ENCODE measurements around the gene TMEM253. TPM values are rescaled to one million over a fixed set of nuclear protein-coding genes. Genes with fewer than 3 reads are reported as not detected.
A peak's percentile ranks its signal among the peaks of the same experiment; 100 is the strongest.

Gene TMEM253
- total RNA-seq, 1 donor from 2014 or later = 1.1 TPM

DNA sequence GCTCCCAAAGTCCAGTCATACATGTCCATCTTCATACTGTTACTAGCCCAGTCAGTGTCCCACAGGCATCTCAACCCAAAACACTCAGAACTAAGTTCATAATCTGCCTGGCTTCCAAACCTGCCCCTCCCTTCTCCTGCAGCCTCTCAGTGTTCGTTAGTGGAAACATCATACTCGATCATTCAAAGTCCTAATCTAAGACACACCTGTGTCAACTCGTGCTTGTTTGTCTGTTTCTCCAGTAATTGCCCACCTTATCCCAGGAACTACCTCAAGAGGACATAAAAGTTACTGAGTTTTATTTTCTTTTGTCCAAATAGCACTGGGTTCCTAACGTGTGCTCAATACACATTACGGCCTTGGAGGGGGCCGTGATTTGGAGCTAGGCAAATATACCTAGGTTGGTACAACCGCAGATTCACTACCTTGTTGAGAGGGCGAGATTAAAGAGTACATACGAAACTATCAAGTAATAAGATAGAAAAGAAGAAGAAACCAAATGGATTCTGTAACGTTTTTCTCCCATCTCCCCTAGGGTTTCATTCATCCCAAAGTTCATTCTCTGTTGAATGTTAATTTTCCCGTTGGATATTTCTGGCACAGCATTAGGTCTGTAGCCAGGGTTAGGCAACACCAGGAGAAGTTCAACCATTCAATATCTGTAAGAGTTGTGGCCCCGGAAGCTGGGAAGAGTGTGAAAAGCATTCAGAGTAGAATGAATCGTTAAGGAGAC is 40.1 kb upstream of the TMEM253 start:
- no peaks in the 10 kb centered on the region for H3K9me3 Mint-ChIP-seq (ENCODE audit: low read depth)
- H3K27me3 Mint-ChIP-seq = peaks cover 6% of the 10 kb centered on the region
- H3K4me3 Mint-ChIP-seq (ENCODE audit: low read depth) = peak overlapping the region; percentile 8
- TF ChIP-seq, protein P1, sequence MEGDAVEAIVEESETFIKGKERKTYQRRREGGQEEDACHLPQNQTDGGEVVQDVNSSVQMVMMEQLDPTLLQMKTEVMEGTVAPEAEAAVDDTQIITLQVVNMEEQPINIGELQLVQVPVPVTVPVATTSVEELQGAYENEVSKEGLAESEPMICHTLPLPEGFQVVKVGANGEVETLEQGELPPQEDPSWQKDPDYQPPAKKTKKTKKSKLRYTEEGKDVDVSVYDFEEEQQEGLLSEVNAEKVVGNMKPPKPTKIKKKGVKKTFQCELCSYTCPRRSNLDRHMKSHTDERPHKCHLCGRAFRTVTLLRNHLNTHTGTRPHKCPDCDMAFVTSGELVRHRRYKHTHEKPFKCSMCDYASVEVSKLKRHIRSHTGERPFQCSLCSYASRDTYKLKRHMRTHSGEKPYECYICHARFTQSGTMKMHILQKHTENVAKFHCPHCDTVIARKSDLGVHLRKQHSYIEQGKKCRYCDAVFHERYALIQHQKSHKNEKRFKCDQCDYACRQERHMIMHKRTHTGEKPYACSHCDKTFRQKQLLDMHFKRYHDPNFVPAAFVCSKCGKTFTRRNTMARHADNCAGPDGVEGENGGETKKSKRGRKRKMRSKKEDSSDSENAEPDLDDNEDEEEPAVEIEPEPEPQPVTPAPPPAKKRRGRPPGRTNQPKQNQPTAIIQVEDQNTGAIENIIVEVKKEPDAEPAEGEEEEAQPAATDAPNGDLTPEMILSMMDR (IDR thresholded peaks at IDR 0.05; ENCODE audit: unreplicated experiment) = no peak
- H3K4me1 Mint-ChIP-seq (ENCODE audit: low read depth) = peaks cover 30% of the 10 kb centered on the region
- no peak for DNase-seq (ENCODE audit: low spot score, unreplicated experiment)
- no peaks in the 10 kb centered on the region for H3K36me3 Mint-ChIP-seq (ENCODE audit: insufficient read depth)
- H3K27ac Mint-ChIP-seq = peak overlapping the region; percentile 31

DNA sequence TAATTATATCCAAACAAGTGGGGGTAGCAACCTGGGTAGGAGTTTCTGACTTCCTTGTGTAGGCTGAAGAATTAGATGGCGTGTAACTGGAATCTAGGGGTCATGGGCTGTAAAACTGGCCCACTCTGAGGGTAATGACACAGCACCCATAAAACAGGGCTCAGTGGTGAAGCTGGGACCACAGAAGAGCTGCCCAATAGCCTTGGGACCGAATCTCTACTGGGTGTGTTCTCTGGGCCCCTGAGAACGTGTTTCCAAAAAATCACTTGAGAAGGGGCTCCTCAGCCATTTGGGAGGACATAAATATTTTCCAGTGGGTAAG is 39.6 kb upstream of the TMEM253 start:
- TF ChIP-seq, protein P1 (IDR thresholded peaks at IDR 0.05; ENCODE audit: unreplicated experiment) = no peak
- H3K27ac Mint-ChIP-seq = no peak overlapping the region
- DNase-seq (ENCODE audit: low spot score, unreplicated experiment) = no peak
- no peak overlapping the region for H3K4me3 Mint-ChIP-seq (ENCODE audit: low read depth)
- H3K4me1 Mint-ChIP-seq (ENCODE audit: low read depth) = peaks cover 27% of the 10 kb centered on the region
- H3K36me3 Mint-ChIP-seq (ENCODE audit: insufficient read depth) = no peaks in the 10 kb centered on the region
- H3K27me3 Mint-ChIP-seq = peaks cover 9% of the 10 kb centered on the region
- H3K9me3 Mint-ChIP-seq (ENCODE audit: low read depth) = no peaks in the 10 kb centered on the region

DNA sequence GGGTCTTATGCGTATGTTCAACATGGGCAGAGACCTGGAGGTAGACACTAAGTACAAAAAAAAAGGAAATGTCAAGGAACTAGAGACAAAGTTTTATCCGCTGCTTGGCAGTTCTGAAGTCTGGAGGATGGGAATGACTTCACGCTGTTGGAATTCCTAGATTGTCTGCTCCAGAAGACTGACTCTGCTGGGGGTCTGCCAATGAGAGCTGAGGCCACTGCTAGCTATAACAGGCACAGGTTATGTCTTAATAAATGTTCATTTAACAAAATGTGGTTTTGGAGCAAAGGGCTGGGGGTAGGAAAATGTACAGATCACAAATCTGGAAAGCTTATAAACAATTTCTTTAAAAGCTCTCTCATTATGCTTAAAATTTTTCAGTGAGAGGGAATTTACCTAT is 37.4 kb upstream of the TMEM253 start:
- H3K4me1 Mint-ChIP-seq (ENCODE audit: low read depth) = peaks cover 27% of the 10 kb centered on the region
- no peaks in the 10 kb centered on the region for H3K9me3 Mint-ChIP-seq (ENCODE audit: low read depth)
- DNase-seq (ENCODE audit: low spot score, unreplicated experiment) = no peak
- peaks cover 15% of the 10 kb centered on the region for H3K27me3 Mint-ChIP-seq
- TF ChIP-seq, protein P1 (IDR thresholded peaks at IDR 0.05; ENCODE audit: unreplicated experiment) = no peak
- peak overlapping the region; percentile 84 for H3K27ac Mint-ChIP-seq
- H3K36me3 Mint-ChIP-seq (ENCODE audit: insufficient read depth) = no peaks in the 10 kb centered on the region
- H3K4me3 Mint-ChIP-seq (ENCODE audit: low read depth) = no peak overlapping the region

DNA sequence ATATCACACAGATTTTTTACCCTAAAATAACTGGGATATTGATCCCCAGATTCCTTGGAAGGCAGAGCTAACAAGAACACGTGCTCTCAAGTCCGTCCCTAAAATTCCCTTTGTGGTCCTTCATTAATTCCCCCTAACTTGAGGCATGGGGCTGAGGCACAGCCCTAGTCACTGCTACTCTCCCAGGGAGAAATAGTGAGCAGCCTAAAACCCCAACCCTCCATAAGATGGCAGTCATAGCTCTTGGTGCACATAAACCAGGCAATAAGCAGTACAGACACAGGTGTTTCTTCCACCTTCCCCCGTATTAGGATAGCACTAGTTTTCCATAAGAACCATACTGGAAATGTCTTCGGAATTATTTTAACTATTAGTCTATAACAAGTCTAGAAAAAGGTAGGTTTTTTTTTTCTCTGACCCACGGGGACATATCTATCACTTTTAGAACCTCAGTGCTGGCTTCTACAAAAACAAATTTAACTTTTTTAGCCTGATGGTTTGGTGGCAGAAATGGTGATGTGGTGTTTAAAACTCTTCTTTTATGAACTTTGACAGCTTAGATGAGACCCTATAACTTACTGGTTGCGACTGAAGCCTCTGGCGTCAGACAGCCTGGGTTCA is 33.9 kb upstream of the TMEM253 start:
- DNase-seq (ENCODE audit: low spot score, unreplicated experiment) = no peak
- TF ChIP-seq, protein P1 (IDR thresholded peaks at IDR 0.05; ENCODE audit: unreplicated experiment) = no peak
- no peak overlapping the region for H3K4me3 Mint-ChIP-seq (ENCODE audit: low read depth)
- no peaks in the 10 kb centered on the region for H3K36me3 Mint-ChIP-seq (ENCODE audit: insufficient read depth)
- peaks cover 28% of the 10 kb centered on the region for H3K4me1 Mint-ChIP-seq (ENCODE audit: low read depth)
- peaks cover 22% of the 10 kb centered on the region for H3K27me3 Mint-ChIP-seq
- no peaks in the 10 kb centered on the region for H3K9me3 Mint-ChIP-seq (ENCODE audit: low read depth)
- peak overlapping the region; percentile 43 for H3K27ac Mint-ChIP-seq

DNA sequence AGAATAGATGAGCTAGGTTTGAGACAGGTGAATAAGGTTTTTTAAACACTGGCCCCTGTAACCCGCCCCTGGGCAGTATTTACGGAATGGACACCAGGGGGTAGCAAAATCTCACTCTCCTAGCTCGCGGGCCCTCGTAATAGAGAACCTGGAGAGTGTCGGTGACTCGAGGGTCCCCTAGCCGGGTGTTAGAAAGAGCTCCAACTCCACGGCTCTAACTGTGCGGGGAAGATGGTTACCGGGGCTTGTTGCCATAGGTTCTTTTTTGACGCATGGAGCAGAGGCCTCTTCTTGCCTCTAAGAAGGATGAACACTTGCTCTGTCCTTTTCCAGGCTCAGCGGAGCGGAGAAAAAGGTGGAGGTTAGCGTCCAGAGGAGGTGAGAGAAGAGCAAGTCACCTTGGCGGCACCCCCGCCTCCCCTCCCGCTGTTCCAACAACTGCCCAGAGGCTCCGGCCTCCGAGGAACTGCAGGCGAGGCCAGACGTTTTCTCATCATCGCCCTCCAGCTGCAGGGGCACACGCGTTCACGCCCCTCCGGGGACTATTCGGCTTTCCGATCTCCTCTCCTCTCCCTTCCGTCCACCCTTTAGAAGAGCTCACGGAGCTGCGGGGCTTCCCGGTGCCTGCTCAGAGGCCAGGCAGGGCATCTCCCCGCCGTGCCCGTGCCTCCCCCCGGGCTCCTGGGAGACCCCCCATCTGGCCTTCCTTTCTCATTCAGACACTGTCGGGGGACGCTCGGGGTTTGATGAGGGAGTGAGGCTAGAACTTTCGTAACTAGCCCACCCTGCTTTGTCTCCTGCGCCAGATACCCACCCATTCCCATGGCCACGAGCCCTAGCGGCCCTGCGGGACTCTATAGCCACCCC is 32.1 kb upstream of the TMEM253 start:
- Mint-ChIP-seq H3K9me3 (ENCODE audit: low read depth) (no peaks in the 10 kb centered on the region), H3K4me3 (ENCODE audit: low read depth) (peak overlapping the region; percentile 81), H3K36me3 (ENCODE audit: insufficient read depth) (peaks cover 5% of the 10 kb centered on the region), H3K27me3 (peaks cover 22% of the 10 kb centered on the region), H3K27ac (peak overlapping the region; percentile 84), H3K4me1 (ENCODE audit: low read depth) (peaks cover 24% of the 10 kb centered on the region)
- peak; percentile 51 for DNase-seq (ENCODE audit: low spot score, unreplicated experiment)
- TF ChIP-seq, protein P1 (IDR thresholded peaks at IDR 0.05; ENCODE audit: unreplicated experiment) = peak; percentile 68
